Astrocyte of the spinal cord (primary cell): ENCODE data around the gene KCNK2.

Experiments used
- DNase-seq: peaks from one replicate; pipeline ENCODE4 v3.0.0; 2011; ENCODE audit warnings: low read depth, low spot score
- H3K4me3 ChIP-seq: 2 replicates; pipeline ENCODE4 v1.5.1; 2011; ENCODE audit warnings: low read depth, mild to moderate bottlenecking, low read length, moderate library complexity
- in situ Hi-C: cut with HindIII; loops from 2 replicates; pipeline ENCODE4 v1.10.0; 2017; ENCODE audit warnings: low sequenced_read_pairs
- TF ChIP-seq, protein P1 (sequence below): IDR thresholded peaks from 2 replicates; pipeline ENCODE4 v1.5.1; 2012; ENCODE audit warnings: low read depth, mild to moderate bottlenecking, low read length, inconsistent platforms

The KCNK2 gene

DNA sequence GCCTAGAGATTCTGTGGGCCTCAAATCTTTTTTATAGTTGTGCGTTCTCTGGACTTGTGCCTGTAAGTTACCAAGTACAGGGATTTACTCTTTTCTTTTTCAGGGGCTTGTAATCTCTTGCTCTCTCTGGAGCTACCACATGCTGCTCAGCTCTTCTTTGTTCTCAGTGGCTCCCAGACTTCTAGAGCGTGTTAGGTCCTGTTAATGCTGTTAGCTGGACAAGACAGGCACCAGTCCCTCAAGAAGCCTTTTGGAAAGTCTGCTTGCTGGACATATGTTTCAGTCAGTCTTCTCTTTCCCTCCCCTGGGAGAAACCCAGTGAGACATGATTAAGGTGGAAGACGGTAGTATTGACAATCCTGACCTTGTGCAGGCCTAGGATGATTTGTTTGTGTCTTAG, 29.4 kb downstream of the KCNK2 start:
- no peak overlapping the region for H3K4me3 ChIP-seq
- DNase-seq, result no peak
- in situ Hi-C loops, result no loop called here
- TF ChIP-seq, protein P1, sequence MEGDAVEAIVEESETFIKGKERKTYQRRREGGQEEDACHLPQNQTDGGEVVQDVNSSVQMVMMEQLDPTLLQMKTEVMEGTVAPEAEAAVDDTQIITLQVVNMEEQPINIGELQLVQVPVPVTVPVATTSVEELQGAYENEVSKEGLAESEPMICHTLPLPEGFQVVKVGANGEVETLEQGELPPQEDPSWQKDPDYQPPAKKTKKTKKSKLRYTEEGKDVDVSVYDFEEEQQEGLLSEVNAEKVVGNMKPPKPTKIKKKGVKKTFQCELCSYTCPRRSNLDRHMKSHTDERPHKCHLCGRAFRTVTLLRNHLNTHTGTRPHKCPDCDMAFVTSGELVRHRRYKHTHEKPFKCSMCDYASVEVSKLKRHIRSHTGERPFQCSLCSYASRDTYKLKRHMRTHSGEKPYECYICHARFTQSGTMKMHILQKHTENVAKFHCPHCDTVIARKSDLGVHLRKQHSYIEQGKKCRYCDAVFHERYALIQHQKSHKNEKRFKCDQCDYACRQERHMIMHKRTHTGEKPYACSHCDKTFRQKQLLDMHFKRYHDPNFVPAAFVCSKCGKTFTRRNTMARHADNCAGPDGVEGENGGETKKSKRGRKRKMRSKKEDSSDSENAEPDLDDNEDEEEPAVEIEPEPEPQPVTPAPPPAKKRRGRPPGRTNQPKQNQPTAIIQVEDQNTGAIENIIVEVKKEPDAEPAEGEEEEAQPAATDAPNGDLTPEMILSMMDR, result no peak

DNA sequence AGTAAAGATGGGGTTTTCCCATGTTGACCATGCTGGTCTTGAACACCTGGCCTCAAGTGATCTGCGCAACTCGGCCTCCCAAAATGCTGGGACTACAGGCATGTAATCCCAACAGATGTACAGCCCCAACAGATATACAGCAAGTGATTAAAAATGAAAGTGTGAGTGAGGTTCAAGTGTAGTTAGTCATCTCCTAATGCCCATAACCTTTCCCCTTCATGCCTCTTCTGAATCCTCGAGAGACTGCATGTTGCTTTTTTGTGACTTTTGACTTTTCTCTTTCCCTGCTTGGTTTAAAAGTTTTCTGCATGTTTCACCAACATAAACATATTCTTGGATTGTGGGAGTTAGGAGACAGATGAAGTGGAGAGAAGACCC, 31.2 kb downstream of the KCNK2 start:
- TF ChIP-seq, protein P1, result no peak
- in situ Hi-C loops, result no loop called here
- no peak for DNase-seq
- no peak overlapping the region for H3K4me3 ChIP-seq

DNA sequence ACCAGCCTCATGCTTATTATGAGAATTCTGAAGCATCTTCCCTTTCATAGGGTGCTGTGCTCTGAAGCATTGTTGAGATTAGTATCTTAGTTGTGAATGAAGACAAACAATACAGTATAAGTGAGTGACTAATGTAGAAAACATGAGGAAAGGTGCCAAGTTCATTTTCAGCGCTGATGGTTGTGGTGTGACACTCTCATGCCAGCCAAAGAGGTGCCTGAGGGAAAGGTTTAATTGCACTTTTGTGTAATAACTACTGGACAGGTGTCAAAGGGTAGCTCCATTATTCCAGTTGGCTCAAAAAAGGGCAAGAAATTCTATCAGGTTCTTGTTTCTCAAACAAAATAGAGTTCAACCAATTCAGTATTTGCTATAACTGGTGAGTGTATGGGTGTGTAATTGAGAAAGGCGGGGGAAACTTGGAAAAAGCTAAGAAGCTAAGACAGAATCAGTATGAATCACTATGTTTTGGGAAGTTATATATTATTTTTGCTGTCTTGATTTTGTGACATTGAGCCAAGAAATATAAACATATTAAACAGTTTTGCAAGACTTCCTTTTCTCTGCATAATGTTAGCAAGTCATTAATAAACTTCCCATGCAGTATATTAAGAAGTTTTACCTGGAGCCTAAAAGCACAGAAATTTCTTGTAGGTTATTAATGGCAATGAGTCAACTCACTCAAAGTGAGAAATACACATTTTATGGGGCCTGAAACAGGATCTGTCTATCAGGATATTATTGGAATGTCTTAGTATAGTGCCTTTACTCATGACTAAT, 31.8 kb downstream of the KCNK2 start:
- in situ Hi-C loops, result no loop called here
- peak; percentile 84 for DNase-seq
- TF ChIP-seq, protein P1, result no peak
- no peak overlapping the region for H3K4me3 ChIP-seq

DNA sequence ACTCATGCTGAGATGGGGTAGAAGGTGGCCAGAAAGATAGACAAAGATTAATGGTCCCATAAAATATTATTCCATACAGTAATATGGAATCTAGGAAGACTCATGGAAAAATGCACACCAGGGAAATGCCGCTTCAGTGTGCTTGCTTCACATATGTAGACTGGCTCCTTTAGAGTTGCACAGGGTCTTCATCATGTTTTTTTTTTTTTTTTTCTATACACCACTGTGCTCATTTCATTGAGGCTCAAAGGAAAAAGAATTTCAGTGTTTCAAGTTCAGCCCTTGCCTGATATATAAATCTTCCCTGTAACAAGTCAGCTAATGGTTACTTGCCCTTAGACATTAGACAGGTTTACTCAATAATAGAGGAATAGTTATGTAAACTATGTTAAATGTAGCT, 33.2 kb downstream of the KCNK2 start:
- in situ Hi-C loops, result no loop called here
- TF ChIP-seq, protein P1, result no peak

DNA sequence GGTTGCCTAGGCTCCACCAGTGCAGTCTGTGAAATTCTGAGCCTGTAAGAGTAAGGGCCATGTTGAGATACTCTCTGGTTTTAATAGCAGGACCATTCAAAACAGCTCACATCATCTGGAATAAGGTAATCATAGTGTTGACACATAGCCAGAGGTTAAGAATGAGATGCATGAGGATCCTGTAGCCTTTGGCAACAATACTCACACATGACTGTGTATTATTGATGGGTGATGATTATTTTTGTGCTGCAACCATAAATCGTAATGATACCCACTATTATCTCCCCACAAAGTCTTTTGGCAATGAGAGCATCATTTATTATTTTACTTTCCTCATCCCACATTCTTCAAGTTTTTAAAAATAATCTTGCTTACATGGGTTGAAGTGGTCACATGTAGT, 35.5 kb downstream of the KCNK2 start:
- TF ChIP-seq, protein P1, result no peak
- no peak for DNase-seq
- in situ Hi-C loops, result no loop called here
- H3K4me3 ChIP-seq, result no peak overlapping the region

More for the DNA sequence above, 33.2 kb downstream of the KCNK2 start:
- no peak overlapping the region for H3K4me3 ChIP-seq
- no peak for DNase-seq

DNA sequence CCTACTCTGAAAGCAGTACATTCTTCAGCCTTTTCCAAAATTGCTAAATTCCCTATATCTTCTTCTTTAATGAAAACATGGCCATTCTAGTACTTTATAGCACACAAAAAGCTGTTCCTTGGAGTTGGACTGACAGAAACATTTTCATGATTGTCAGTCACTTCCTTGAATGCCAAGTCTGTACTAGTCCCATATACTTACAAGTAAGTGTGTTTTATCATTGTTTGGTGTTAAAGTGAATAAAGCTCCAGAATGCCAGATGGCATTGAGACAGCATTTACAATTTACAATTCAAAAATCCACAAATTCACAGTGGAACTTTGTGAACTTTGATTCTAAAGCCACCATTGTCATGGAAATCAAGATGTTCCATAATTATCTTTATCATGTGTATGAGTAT, 36.5 kb downstream of the KCNK2 start:
- in situ Hi-C loops, result no loop called here
- no peak overlapping the region for H3K4me3 ChIP-seq
- TF ChIP-seq, protein P1, result no peak
- DNase-seq, result no peak
